ENCODE data around the gene RALY.

GRCh38 chr20:33992145-33992922 lies 1.4 kb upstream of the RALY start:
- TF ChIP-seq POLR2A (IDR thresholded peaks at IDR 0.05) (no peak), POLR2AphosphoS5 (IDR thresholded peaks at IDR 0.05) (no peak)

Measured in upper lobe of left lung (tissue), 4 donors.